ENCODE data around the gene MYO15B. TPM values are rescaled to one million over a fixed set of nuclear protein-coding genes. Genes with fewer than 3 reads are reported as not detected.

The MYO15B gene
- total RNA-seq (2014; rRNA removed; shearing (Covaris generic)), result 0.18 and 3.9 TPM in 2 replicates

DNA sequence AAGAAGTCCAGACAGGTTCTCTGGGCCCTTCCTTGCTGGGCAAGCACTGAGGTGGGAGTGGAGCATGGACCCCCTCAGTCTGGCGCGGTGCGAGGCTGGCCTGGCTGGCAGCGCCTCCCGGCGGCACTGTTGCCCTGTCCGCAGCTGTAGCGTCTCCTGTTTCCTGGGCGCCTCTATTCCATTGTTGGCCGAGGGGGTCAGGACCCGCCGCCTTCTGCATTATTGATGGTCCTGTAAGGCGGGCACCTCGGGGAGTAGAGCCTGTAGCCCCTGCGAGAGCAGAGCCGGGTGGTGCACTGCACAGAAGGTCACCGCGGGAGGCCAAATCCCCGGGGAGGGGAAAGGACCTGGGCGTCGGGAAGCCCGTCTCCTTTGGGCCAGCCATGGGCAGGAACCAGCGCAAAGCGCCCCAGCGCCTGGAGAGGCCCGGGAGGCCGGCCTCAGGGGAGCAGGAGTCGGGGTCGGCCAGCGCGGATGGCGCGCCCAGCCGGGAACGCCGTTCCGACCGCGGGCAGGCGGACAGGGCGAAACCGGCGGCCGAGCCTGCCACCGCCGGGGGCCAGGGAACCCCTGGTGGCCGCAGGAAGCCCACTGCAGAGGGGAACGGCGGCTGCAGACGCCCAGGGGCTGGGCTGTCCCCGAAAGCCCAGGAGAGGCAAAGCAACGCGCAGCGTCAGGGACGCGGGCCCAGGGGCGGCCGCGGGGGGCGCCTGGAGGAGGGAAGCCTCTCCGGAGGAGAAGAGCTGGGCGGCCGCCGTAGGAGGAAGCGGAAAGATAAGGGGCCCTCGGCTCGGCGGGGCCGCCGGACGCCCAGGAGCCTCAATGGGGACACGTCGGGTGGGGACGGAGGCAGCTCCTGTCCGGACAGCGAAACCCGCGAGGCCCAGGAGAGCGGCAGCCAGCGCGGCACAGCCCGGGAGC, at the start of gene MYO15B:
TSS of gene MYO15B (plus strand) at position 126 of the 921 bp plus-strand sequence. CDS start at position 384, 258 bp downstream.
- no peak for DNase-seq (ENCODE audit: low spot score)
- in situ Hi-C loops (cut with HindIII; ENCODE audit: low sequenced_read_pairs), result no loop called here

GRCh38 chr17:75539967-75540729, 47.5 kb upstream of the MYO15B start:
- in situ Hi-C loops (cut with HindIII; ENCODE audit: low sequenced_read_pairs), result no loop called here
- no peak for DNase-seq (ENCODE audit: low spot score)

DNA sequence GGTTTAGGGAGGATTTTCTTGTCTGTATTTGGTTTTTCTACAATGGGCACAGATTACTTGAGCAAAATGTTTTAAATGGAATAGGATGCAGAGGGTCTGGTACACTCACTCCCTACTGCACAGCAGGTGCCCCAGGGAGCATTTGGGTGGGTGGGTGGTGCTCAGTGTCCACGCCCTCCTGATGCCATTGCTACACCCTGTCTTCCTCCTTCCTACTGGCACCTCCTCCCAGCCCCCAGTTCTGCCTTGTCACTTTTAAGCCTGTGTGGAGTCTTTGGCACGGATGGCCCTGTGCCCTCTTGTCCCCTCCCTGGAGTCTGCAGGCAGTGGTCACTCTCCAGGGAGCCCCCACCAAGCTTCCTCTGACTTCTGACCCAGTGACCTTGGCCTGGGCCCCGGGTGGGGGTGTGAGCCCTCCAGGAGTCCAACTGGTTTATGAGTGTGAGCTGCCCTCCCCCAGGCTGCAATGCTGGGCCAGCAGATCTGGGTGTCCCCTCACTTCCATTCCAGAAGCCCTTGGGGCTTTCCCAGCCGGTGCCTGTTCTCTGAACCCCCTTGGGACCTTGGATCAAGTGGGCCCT, 46.6 kb upstream of the MYO15B start:
- in situ Hi-C loops (cut with HindIII; ENCODE audit: low sequenced_read_pairs), result no loop called here
- no peak for DNase-seq (ENCODE audit: low spot score)

DNA sequence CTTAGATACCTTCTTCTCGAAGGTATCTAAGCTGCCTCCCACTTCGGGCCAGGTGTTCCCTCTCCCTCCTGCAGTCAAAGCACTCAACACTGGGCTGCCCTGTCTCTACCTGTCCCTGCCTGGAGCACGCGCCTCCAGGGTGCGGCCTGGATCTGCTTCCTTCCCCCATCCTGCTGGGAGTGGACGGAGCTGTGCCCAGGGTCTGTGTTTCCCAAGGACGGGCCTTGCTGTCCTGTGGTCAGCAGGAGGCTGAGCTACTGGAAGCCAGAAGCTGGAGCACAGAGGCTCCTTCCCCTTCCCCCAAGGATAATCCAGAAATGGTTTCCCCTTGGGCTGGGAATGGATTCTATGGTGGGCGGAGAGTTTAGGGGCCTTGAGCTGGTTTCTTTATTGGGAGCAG, 45.4 kb upstream of the MYO15B start:
- no peak for DNase-seq (ENCODE audit: low spot score)
- in situ Hi-C loops (cut with HindIII; ENCODE audit: low sequenced_read_pairs), result no loop called here

DNA sequence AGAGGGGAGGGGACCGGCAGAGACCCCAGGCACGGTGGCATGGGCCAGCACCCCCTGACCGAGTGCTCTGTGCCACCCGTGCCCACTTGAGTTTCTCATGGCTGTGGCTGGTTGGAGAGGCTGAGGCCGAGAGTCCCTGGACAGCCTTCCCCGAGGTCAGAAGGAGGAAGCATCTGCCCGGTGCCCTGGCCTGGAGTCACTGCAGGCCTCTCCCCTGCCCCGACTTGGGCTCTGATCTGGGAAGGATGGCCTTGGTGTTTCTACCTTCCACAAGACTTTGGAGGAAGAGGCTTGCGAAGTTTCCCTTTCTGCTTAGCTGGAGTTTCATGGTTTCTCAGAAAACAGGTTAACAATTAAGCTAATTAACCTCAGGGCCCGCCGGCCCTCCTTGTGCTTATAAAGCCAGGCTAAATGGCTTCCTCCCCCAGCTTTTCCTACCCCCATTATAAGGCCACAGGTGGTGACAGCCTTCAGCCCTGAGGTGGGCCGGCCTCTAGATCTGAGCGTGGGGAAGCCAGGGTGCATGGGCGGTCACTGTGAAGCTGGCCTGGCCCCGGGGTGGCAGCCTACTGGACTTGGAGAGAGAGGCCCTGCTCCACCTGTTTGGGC, 44.8 kb upstream of the MYO15B start:
- in situ Hi-C loops (cut with HindIII; ENCODE audit: low sequenced_read_pairs), result no loop called here

DNA sequence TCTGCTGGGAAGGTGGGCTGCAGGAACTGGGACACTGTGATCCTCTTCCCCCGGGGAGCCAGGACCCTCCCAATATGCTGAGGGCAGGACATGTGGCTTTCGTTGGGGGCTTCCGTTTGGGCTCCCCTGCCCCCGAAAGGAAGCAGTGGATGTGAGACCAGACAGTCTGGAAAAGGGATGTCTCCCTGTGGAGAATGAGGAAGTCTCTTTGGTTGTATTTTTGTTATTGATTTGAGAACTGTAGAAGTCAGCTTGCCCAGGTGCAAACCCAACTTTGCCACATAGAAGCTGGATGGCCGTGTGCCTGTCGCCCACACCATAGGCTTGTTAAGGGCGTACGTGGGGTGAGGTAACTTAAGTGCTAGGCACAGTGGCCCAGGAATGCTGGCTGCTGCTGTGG, 43.4 kb upstream of the MYO15B start:
- no peak for DNase-seq (ENCODE audit: low spot score)
- in situ Hi-C loops (cut with HindIII; ENCODE audit: low sequenced_read_pairs), result no loop called here

More for the DNA sequence above, 44.8 kb upstream of the MYO15B start:
- no peak for DNase-seq (ENCODE audit: low spot score)

GRCh38 chr17:75546181-75546580, 41.4 kb upstream of the MYO15B start:
- in situ Hi-C loops (cut with HindIII; ENCODE audit: low sequenced_read_pairs), result no loop called here
- DNase-seq (ENCODE audit: low spot score), result no peak

DNA sequence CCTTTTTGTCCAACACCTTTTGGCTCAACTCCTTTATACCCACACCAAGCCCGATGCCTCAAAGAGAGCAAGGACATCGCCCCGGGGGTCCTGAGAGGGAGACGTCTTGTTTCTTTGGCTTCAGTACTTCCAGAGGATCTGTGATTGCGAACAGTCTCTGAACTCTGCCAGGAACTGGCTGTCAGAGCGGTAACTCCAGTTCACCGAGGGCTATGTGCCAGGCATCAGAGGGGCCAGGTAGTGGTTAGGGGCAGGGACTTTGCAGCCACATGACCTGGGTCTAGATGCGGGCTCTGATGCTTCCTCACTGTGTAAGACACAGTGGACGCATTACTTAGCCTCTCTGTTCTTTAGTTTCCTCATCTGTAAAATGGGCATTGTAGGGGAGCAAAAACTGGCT, 40.5 kb upstream of the MYO15B start:
- DNase-seq (ENCODE audit: low spot score), result no peak
- in situ Hi-C loops (cut with HindIII; ENCODE audit: low sequenced_read_pairs), result no loop called here

DNA sequence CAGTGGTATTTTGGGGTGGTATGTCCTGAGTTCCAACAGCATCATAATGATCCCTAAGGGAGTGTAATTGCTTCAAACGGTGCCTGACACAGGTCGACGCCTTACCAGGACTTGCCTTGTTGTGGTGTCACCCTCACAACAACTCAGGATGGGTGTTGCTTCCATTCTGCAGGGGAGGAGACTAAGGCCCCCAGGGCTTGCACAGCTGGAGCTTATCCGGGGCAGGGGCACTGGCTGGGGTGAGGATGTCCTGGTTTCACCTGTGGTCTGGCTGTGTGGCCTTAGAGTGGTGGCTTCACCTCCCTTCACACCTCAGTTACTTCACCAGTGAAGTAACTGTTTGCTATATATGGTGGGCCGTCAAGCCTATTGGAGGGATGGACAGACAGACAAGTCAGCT, 38.8 kb upstream of the MYO15B start:
- DNase-seq (ENCODE audit: low spot score), result no peak
- in situ Hi-C loops (cut with HindIII; ENCODE audit: low sequenced_read_pairs), result no loop called here

- no peak for DNase-seq (ENCODE audit: low spot score)
- in situ Hi-C loops (cut with HindIII; ENCODE audit: low sequenced_read_pairs), result no loop called here
These were observed 38.1 kb upstream of the MYO15B start for GRCh38 chr17:75549246-75550138.

DNA sequence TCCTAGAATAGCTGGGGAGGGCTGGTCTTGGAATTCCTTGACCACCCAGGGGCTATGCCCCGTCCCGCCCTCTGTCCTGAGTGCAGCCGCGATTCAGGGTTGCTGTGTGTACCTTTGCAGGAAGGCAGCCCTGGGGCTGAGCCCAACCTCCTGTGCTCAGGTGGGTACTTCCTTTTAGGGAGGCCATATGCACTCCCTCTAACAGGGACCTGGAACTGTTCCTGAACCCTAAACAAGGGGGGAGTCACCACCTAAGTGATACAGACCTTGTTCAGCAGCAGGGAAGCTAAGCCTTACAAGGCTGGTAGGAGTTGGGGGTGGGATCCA, 37.5 kb upstream of the MYO15B start:
- no peak for DNase-seq (ENCODE audit: low spot score)
- in situ Hi-C loops (cut with HindIII; ENCODE audit: low sequenced_read_pairs), result no loop called here

GRCh38 chr17:75551266-75551665, 36.3 kb upstream of the MYO15B start:
- in situ Hi-C loops (cut with HindIII; ENCODE audit: low sequenced_read_pairs), result no loop called here
- no peak for DNase-seq (ENCODE audit: low spot score)

DNA sequence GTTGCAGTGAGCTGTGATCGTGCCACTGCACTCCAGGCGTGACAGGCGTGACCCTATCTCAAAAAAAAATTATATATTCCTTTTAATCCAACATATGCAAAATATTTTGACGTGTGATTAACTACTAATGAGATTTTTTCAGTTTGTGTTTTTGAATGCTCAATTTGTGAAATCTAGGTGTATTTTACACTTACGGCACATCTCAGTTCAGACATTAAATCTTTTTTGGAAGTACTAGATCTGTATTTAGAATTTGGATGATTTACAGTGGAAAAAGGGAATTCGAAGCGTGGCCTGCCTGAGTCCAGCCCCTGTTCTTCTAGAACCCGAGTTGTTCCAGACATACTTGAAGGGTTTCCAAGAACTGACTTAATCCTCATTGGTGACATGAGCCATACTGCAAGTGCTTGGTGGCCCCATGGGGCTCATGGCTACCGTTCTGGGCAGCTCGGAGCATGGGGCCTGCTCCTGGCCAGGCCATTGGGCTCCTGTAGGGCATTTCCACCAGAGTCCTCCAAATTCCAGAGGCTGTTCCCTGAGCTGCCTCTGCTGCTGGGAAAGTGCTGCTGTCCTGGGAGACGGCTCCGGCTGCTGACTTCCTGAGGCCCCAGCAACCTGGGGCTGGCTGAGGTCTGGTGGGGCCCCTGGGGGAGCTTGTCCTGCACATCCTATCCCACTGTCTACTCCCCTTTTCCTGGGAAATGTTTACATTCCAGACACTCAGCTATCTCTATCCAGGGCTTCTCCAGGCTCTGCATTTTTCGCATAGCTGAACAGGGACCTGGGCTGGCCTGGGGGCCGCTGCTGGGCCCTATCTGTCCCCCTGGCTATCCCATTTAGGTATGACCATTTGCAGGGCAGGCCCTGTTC, 34.9 kb upstream of the MYO15B start:
- in situ Hi-C loops (cut with HindIII; ENCODE audit: low sequenced_read_pairs), result no loop called here
- no peak for DNase-seq (ENCODE audit: low spot score)

- DNase-seq (ENCODE audit: low spot score), result no peak
- in situ Hi-C loops (cut with HindIII; ENCODE audit: low sequenced_read_pairs), result no loop called here
These were observed 34.1 kb upstream of the MYO15B start for GRCh38 chr17:75553295-75554110.

DNA sequence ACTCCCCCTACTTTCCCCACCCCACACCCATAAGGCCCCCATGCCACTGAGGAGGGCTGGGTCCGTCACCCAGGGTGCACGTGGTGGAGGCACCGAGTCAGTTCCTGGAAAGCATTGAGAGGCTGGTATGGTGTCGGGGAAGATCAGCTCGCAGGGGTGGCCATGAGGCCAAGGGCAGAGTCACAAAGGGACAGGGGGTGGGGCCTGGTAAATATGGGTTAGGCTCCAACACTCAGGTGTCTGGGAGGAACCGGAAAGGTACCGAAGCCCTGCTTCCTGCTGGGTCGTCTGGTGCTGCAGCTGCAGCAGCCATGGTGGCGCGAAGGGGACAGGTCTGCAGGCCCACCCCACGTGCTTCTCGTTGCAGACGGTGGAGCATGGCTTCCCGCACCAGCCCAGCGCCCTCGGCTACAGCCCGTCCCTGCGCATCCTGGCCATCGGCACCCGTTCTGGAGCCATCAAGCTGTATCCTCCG, 31.9 kb upstream of the MYO15B start:
- in situ Hi-C loops (cut with HindIII; ENCODE audit: low sequenced_read_pairs), result no loop called here
- no peak for DNase-seq (ENCODE audit: low spot score)

DNA sequence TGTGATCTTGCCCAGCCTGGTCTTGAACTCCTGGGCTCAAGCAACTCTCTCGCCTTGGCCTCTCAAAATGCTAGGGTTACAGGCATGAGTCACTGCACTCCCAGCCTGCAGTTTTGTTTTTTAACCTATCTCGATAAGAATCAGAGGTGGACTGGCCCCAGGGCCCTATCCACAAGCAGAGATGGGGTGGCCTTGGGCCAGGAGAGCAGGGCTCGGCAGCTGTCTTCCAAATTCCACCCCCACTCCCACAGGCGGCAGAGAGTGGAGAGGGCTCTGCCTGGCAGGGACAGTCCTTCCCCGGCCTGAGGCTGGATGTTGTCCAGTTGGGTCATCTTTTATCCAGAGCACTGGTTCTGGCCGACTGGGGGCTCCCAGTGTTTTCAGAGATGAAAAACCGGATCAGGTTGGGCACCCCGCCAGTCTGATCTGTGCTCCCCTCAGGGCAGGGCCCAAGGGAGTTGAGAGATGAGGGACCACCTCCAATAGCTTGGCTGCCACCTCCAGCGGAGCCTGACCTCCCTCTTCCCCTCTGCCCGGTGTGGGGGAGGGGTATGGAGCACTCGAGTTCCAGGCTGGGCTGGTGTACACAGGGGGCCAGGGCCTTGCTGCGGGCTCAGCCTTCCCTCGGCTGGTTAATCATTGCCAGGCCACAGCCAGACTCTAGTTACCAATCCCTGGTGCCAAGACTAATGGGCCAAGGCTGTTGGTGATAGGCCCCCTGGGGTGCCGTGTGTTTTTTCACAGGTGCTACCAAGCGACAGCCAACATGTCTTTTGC, 30.3 kb upstream of the MYO15B start:
- in situ Hi-C loops (cut with HindIII; ENCODE audit: low sequenced_read_pairs), result no loop called here
- peak; percentile 91 for DNase-seq (ENCODE audit: low spot score)

Measured in G401 (cell line).